ENCODE measurements around the gene SMG6. TPM values are rescaled to one million over a fixed set of nuclear protein-coding genes. Genes with fewer than 3 reads are reported as not detected.

The SMG6 gene
- total and polyA plus RNA-seq, 2 of the 13 experiments (the other 11 are each of a cell fraction or from before 2014, with no cell fraction given), result 4.6 to 14.6 TPM

DNA sequence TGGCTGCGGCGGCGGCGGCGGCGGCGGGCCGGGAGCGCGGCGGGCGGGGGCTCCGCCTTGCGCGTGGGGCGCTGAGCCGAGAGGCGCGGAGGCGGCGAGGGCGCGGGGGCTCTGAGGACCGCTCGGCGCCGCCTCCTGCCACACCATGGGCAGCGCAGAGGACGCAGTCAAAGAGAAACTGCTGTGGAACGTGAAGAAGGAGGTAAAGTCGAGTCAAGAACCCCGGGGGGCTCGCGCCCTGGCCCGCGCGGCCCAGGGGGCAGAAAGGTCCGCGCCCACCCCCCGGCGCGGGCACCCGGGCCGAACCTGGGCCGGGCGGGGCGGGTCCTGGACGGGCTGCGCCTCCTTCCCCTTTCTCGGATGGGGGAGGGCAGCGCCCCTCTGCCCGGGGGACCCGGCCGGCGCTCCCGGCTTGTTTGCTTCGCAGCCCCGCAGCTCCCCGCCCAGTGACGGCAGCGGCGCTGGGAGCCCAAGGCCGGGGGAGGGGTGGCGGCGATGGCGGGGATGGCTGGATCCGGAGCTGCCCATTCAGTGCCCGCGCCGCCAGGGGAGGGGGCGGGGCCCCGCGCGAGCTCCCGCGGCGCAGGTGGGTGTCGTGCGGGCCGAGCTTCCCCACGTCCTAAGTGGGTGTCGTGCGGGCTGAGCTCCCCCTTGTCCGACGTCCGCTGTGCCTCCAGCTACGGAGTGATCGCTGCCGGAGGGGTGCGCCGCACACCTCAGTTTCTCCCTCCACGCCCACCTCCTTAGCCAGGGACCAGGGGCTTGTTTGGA, 34.1 kb upstream of the SMG6 start (continued):
- TF ChIP-seq, protein P1, sequence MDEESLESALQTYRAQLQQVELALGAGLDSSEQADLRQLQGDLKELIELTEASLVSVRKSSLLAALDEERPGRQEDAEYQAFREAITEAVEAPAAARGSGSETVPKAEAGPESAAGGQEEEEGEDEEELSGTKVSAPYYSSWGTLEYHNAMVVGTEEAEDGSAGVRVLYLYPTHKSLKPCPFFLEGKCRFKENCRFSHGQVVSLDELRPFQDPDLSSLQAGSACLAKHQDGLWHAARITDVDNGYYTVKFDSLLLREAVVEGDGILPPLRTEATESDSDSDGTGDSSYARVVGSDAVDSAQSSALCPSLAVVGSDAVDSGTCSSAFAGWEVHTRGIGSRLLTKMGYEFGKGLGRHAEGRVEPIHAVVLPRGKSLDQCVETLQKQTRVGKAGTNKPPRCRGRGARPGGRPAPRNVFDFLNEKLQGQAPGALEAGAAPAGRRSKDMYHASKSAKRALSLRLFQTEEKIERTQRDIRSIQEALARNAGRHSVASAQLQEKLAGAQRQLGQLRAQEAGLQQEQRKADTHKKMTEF (CRISPR knock-in tag; IDR thresholded peaks at IDR 0.05), result 0 out of 2 replicates have a peak, but pooled peaks have one; percentile 5
- TF ChIP-seq ZNF607 (CRISPR knock-in tag; IDR thresholded peaks at IDR 0.05; ENCODE audit: borderline replicate concordance) (0 out of 2 replicates have a peak, but pooled peaks have one; percentile 49), ZNF558 (CRISPR knock-in tag; IDR thresholded peaks at IDR 0.05; ENCODE audit: borderline replicate concordance) (peak; percentile 22; the same call in 1 of the 2 replicates), RBFOX2 (IDR thresholded peaks at IDR 0.05; ENCODE audit: low read depth, low read length) (peak; percentile 53; the same call in 1 of the 2 replicates), EHMT2 (IDR thresholded peaks at IDR 0.05; ENCODE audit: borderline replicate concordance, low read depth, low read length) (no peak), ZNF431 (CRISPR knock-in tag; IDR thresholded peaks at IDR 0.05; ENCODE audit: borderline replicate concordance, low read depth) (no peak), KMT2B (CRISPR knock-in tag; IDR thresholded peaks at IDR 0.05) (0 out of 2 replicates have a peak, but pooled peaks have one; percentile 19), KDM5B (CRISPR knock-in tag; IDR thresholded peaks at IDR 0.05; ENCODE audit: borderline replicate concordance) (no peak), POGZ (CRISPR knock-in tag; IDR thresholded peaks at IDR 0.05) (peak; percentile 14; the same call in 1 of the 2 replicates), GPN1 (CRISPR knock-in tag; IDR thresholded peaks at IDR 0.05; ENCODE audit: borderline replicate concordance) (no peak), POLR2AphosphoS5 (IDR thresholded peaks at IDR 0.05; ENCODE audit: low read depth, low read length) (no peak), ZNF468 (CRISPR knock-in tag; IDR thresholded peaks at IDR 0.05) (no peak)
- TF ChIP-seq, protein P2, sequence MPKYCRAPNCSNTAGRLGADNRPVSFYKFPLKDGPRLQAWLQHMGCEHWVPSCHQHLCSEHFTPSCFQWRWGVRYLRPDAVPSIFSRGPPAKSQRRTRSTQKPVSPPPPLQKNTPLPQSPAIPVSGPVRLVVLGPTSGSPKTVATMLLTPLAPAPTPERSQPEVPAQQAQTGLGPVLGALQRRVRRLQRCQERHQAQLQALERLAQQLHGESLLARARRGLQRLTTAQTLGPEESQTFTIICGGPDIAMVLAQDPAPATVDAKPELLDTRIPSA (CRISPR knock-in tag; IDR thresholded peaks at IDR 0.05; ENCODE audit: borderline replicate concordance), result 0 out of 2 replicates have a peak, but pooled peaks have one; percentile 29
- TF ChIP-seq, protein P3, sequence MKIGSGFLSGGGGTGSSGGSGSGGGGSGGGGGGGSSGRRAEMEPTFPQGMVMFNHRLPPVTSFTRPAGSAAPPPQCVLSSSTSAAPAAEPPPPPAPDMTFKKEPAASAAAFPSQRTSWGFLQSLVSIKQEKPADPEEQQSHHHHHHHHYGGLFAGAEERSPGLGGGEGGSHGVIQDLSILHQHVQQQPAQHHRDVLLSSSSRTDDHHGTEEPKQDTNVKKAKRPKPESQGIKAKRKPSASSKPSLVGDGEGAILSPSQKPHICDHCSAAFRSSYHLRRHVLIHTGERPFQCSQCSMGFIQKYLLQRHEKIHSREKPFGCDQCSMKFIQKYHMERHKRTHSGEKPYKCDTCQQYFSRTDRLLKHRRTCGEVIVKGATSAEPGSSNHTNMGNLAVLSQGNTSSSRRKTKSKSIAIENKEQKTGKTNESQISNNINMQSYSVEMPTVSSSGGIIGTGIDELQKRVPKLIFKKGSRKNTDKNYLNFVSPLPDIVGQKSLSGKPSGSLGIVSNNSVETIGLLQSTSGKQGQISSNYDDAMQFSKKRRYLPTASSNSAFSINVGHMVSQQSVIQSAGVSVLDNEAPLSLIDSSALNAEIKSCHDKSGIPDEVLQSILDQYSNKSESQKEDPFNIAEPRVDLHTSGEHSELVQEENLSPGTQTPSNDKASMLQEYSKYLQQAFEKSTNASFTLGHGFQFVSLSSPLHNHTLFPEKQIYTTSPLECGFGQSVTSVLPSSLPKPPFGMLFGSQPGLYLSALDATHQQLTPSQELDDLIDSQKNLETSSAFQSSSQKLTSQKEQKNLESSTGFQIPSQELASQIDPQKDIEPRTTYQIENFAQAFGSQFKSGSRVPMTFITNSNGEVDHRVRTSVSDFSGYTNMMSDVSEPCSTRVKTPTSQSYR (CRISPR knock-in tag; IDR thresholded peaks at IDR 0.05; ENCODE audit: borderline replicate concordance), result peak; percentile 80; the same call in 1 of the 2 replicates
- TF ChIP-seq, protein P4, sequence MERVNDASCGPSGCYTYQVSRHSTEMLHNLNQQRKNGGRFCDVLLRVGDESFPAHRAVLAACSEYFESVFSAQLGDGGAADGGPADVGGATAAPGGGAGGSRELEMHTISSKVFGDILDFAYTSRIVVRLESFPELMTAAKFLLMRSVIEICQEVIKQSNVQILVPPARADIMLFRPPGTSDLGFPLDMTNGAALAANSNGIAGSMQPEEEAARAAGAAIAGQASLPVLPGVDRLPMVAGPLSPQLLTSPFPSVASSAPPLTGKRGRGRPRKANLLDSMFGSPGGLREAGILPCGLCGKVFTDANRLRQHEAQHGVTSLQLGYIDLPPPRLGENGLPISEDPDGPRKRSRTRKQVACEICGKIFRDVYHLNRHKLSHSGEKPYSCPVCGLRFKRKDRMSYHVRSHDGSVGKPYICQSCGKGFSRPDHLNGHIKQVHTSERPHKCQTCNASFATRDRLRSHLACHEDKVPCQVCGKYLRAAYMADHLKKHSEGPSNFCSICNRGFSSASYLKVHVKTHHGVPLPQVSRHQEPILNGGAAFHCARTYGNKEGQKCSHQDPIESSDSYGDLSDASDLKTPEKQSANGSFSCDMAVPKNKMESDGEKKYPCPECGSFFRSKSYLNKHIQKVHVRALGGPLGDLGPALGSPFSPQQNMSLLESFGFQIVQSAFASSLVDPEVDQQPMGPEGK (CRISPR knock-in tag; IDR thresholded peaks at IDR 0.05), result peak; percentile 53; the same call in 1 of the 2 replicates
- TF ChIP-seq, protein P5, sequence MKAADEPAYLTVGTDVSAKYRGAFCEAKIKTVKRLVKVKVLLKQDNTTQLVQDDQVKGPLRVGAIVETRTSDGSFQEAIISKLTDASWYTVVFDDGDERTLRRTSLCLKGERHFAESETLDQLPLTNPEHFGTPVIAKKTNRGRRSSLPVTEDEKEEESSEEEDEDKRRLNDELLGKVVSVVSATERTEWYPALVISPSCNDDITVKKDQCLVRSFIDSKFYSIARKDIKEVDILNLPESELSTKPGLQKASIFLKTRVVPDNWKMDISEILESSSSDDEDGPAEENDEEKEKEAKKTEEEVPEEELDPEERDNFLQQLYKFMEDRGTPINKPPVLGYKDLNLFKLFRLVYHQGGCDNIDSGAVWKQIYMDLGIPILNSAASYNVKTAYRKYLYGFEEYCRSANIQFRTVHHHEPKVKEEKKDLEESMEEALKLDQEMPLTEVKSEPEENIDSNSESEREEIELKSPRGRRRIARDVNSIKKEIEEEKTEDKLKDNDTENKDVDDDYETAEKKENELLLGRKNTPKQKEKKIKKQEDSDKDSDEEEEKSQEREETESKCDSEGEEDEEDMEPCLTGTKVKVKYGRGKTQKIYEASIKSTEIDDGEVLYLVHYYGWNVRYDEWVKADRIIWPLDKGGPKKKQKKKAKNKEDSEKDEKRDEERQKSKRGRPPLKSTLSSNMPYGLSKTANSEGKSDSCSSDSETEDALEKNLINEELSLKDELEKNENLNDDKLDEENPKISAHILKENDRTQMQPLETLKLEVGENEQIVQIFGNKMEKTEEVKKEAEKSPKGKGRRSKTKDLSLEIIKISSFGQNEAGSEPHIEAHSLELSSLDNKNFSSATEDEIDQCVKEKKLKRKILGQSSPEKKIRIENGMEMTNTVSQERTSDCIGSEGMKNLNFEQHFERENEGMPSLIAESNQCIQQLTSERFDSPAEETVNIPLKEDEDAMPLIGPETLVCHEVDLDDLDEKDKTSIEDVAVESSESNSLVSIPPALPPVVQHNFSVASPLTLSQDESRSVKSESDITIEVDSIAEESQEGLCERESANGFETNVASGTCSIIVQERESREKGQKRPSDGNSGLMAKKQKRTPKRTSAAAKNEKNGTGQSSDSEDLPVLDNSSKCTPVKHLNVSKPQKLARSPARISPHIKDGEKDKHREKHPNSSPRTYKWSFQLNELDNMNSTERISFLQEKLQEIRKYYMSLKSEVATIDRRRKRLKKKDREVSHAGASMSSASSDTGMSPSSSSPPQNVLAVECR (CRISPR knock-in tag; IDR thresholded peaks at IDR 0.05; ENCODE audit: borderline replicate concordance), result no peak

Data from HepG2 (cell line).